GM10266 (cell line): ENCODE measurements around the gene TWIST1.

ENCODE experiments used
- DNase-seq: peaks from one replicate; pipeline ENCODE4 v3.0.0; 2012; ENCODE audit errors: extremely low spot score
- CTCF ChIP-seq: IDR thresholded peaks from 2 replicates; pipeline ENCODE4 v1.5.1; 2012; ENCODE audit warnings: mild to moderate bottlenecking, low read depth; ENCODE audit not compliant: control insufficient read depth, insufficient read depth; ENCODE audit errors: missing control alignments

TWIST1 gene

GRCh38 chr7:19099924-19100323 is 17.5 kb downstream of the TWIST1 start:
- TF ChIP-seq CTCF = no peak
- DNase-seq = no peak

GRCh38 chr7:19099194-19099593 is 18.2 kb downstream of the TWIST1 start:
- no peak for TF ChIP-seq CTCF
- no peak for DNase-seq

GRCh38 chr7:19098510-19098909 is 18.9 kb downstream of the TWIST1 start:
- DNase-seq = no peak
- TF ChIP-seq CTCF = no peak

GRCh38 chr7:19097165-19098055 is 20.0 kb downstream of the TWIST1 start:
- no peak for TF ChIP-seq CTCF
- no peak for DNase-seq

GRCh38 chr7:19095353-19095860 is 22.0 kb downstream of the TWIST1 start:
- no peak for DNase-seq
- TF ChIP-seq CTCF = no peak

GRCh38 chr7:19094598-19095352 is 22.7 kb downstream of the TWIST1 start:
- TF ChIP-seq CTCF = no peak
- DNase-seq = no peak
